Loucy (cell line): ENCODE measurements around the gene MPDZ.

Experiments used
- H2AFZ ChIP-seq: fragments of 200-600 bp; sonication (generic); 2 replicates; pipeline ENCODE4 v1.6.0; 2016; ENCODE audit warnings: antibody characterized with exemption, mild to moderate bottlenecking, low read length, moderate library complexity
- H3F3A ChIP-seq: fragments of 200-600 bp; 2 replicates; pipeline ENCODE4 v1.6.0; 2016; ENCODE audit warnings: antibody characterized with exemption, low read depth, mild to moderate bottlenecking
- H3K27me3 ChIP-seq: fragments of 200-600 bp; sonication (generic); 2 replicates; pipeline ENCODE4 v1.6.1; 2014; ENCODE audit warnings: low read length, mild to moderate bottlenecking; ENCODE audit not compliant: insufficient read depth, poor library complexity, severe bottlenecking
- H3K36me3 ChIP-seq: fragments of 200-600 bp; sonication (generic); 2 replicates; pipeline ENCODE4 v1.6.1; 2016; ENCODE audit warnings: low read length; ENCODE audit not compliant: insufficient read depth
- H3K4me1 ChIP-seq: fragments of 200-600 bp; sonication (generic); 2 replicates; pipeline ENCODE4 v1.5.1; 2014; ENCODE audit warnings: low read length, mild to moderate bottlenecking; ENCODE audit not compliant: insufficient read depth, poor library complexity, severe bottlenecking
- H3K4me2 ChIP-seq: fragments of 200-600 bp; sonication (generic); 2 replicates; pipeline ENCODE4 v1.6.0; 2014; ENCODE audit warnings: antibody characterized with exemption, low read length, low read depth, mild to moderate bottlenecking; ENCODE audit not compliant: poor library complexity, severe bottlenecking
- H3K4me3 ChIP-seq: fragments of 200-600 bp; sonication (generic); 2 replicates; pipeline ENCODE4 v1.5.1; 2014; ENCODE audit warnings: low read length, mild to moderate bottlenecking, mixed read lengths; ENCODE audit not compliant: poor library complexity, severe bottlenecking
- H3K79me2 ChIP-seq: fragments of 200-600 bp; sonication (generic); 2 replicates; pipeline ENCODE4 v1.6.1; 2014; ENCODE audit warnings: low read length; ENCODE audit not compliant: insufficient read depth
- H3K9ac ChIP-seq: fragments of 200-600 bp; sonication (generic); 2 replicates; pipeline ENCODE4 v1.6.0; 2014; ENCODE audit warnings: mild to moderate bottlenecking, low read depth, low read length, moderate library complexity; ENCODE audit not compliant: poor library complexity, severe bottlenecking
- H3K9me2 ChIP-seq: fragments of 200-600 bp; sonication (generic); replicated peaks from 2 replicates; pipeline ENCODE4 v1.6.1; 2016; ENCODE audit warnings: low read depth, low read length, mixed read lengths
- H3K9me3 ChIP-seq: fragments of 200-600 bp; sonication (generic); 2 replicates; pipeline ENCODE4 v1.6.1; 2014; ENCODE audit warnings: mild to moderate bottlenecking, antibody characterized with exemption, low read length, low read depth; ENCODE audit not compliant: insufficient read depth
- H4K20me1 ChIP-seq: fragments of 200-600 bp; sonication (generic); 2 replicates; pipeline ENCODE4 v1.6.0; 2014; ENCODE audit warnings: antibody characterized with exemption, low read length, mild to moderate bottlenecking; ENCODE audit not compliant: insufficient read depth, poor library complexity, severe bottlenecking
- CTCF ChIP-seq: fragments of 200-600 bp; sonication (generic); conservative IDR thresholded peaks from 2 replicates; pipeline ENCODE4 v1.5.1; 2014; ENCODE audit warnings: mild to moderate bottlenecking, antibody characterized with exemption, low read length
- EZH2phosphoT487 ChIP-seq: fragments of 200-600 bp; IDR thresholded peaks from 2 replicates; pipeline ENCODE4 v1.6.1; 2018; ENCODE audit warnings: antibody characterized with exemption, mild to moderate bottlenecking, moderate library complexity, borderline replicate concordance

The MPDZ gene

GRCh38 chr9:13166996-13167395 lies 112.5 kb downstream of the MPDZ start:
- H4K20me1 ChIP-seq = no peaks in the 10 kb centered on the region
- no peaks in the 10 kb centered on the region for H3K79me2 ChIP-seq
- no peaks in the 10 kb centered on the region for H3K27me3 ChIP-seq
- H3K9me2 ChIP-seq = no peaks in the 10 kb centered on the region
- no peaks in the 10 kb centered on the region for H3F3A ChIP-seq
- H3K9ac ChIP-seq = no peak overlapping the region
- H3K4me2 ChIP-seq = no peak overlapping the region
- H3K4me1 ChIP-seq = no peaks in the 10 kb centered on the region
- no peak overlapping the region for H2AFZ ChIP-seq
- no peaks in the 10 kb centered on the region for H3K36me3 ChIP-seq
- H3K9me3 ChIP-seq = no peaks in the 10 kb centered on the region
- H3K4me3 ChIP-seq = no peak overlapping the region
- no peak for TF ChIP-seq EZH2phosphoT487
- TF ChIP-seq CTCF = no peak

GRCh38 chr9:13165956-13166355 lies 113.5 kb downstream of the MPDZ start:
- no peaks in the 10 kb centered on the region for H3F3A ChIP-seq
- no peaks in the 10 kb centered on the region for H3K27me3 ChIP-seq
- no peak overlapping the region for H2AFZ ChIP-seq
- no peaks in the 10 kb centered on the region for H4K20me1 ChIP-seq
- no peak overlapping the region for H3K9ac ChIP-seq
- TF ChIP-seq CTCF = no peak
- no peak for TF ChIP-seq EZH2phosphoT487
- H3K4me2 ChIP-seq = no peak overlapping the region
- H3K36me3 ChIP-seq = no peaks in the 10 kb centered on the region
- H3K4me3 ChIP-seq = no peak overlapping the region
- H3K79me2 ChIP-seq = no peaks in the 10 kb centered on the region
- H3K9me2 ChIP-seq = no peaks in the 10 kb centered on the region
- no peaks in the 10 kb centered on the region for H3K9me3 ChIP-seq
- H3K4me1 ChIP-seq = no peaks in the 10 kb centered on the region

DNA sequence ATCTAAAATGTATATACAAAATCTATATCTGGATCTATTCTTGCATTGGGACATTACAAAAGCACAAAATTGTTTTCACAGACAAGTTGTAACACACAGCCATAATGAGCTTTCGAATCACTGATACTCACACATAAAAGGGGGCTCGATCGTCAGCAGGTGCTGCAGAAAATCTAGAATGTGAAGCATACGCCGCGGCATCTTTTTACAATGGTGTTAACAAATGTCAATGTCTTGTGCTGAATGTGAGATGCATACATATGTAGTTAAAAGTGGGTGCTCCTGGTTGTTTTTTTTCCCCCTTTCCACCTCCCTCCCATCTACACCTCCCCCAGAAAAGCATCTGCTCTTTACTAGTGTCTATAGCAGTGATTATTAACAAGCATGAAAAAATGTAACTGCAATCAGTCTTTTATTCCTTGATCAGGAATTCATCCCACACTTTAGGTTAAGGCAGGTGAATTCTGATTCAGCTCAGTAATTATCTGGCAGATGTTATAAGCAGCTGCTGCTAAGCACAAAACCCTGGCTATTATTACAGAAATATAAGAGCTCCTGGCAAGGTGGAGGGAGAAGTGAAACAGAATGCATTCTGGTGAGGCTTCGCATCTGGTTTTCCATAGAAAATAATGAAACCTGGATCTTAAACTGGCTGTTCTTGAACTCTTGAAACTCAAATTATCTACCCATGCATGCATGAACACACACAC lies 114.1 kb downstream of the MPDZ start:
- Histone ChIP-seq H3K4me2 (no peak overlapping the region), H3K79me2 (no peaks in the 10 kb centered on the region), H3K4me3 (no peak overlapping the region), H3K9ac (no peak overlapping the region), H3K36me3 (no peaks in the 10 kb centered on the region), H3F3A (no peaks in the 10 kb centered on the region), H3K4me1 (no peaks in the 10 kb centered on the region), H3K27me3 (no peaks in the 10 kb centered on the region), H3K9me2 (no peaks in the 10 kb centered on the region), H3K9me3 (no peaks in the 10 kb centered on the region), H4K20me1 (no peaks in the 10 kb centered on the region), H2AFZ (no peak overlapping the region)
- no peak for TF ChIP-seq CTCF
- no peak for TF ChIP-seq EZH2phosphoT487
